C1 segment of cervical spinal cord (tissue), 14 donors: ENCODE measurements around the gene SORCS2.

Experiments used
- DNase-seq, 14 donors: peaks; one replicate each; lab custom pipeline; 2025; lab: John Stamatoyannopoulos, UW

The SORCS2 gene

DNA sequence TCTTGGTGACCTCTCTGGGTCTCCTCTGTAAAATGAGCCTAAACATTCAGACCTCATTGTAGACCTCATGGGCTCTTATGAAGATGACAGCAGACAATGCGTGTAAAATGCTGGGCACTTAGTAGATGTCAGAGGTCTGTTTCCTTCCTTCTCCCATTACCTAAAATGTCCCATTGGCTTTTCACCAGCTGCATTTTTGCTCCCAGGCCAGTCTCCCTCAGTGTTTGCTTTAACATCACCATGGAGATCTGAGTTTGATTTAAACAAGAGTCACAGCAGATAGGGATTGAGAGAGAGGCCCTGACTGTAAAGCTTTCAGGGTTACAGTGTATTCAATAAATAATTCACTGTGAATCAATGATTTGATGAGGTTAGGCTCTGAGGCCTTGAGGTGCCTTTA lies 218.1 kb downstream of the SORCS2 start:
- DNase-seq = no peak

DNA sequence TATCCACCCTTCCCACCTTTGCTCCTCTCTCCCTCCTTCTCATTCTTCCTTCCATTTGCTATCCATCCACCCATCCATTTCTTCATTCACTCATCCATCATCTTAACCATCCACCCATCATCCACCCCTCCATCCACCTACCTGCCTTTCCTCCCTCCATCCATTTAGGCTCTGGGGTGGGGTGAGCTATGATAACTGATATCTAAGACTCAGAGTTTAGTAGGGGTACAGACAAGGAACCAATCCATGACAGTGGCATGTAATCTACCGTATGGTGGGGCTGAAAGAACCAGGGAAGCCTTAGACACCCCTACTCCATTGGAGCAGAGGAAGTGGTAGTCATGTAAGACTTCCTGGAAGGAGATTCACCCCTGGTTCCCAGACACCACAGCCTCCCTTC lies 219.2 kb downstream of the SORCS2 start:
- no peak for DNase-seq

DNA sequence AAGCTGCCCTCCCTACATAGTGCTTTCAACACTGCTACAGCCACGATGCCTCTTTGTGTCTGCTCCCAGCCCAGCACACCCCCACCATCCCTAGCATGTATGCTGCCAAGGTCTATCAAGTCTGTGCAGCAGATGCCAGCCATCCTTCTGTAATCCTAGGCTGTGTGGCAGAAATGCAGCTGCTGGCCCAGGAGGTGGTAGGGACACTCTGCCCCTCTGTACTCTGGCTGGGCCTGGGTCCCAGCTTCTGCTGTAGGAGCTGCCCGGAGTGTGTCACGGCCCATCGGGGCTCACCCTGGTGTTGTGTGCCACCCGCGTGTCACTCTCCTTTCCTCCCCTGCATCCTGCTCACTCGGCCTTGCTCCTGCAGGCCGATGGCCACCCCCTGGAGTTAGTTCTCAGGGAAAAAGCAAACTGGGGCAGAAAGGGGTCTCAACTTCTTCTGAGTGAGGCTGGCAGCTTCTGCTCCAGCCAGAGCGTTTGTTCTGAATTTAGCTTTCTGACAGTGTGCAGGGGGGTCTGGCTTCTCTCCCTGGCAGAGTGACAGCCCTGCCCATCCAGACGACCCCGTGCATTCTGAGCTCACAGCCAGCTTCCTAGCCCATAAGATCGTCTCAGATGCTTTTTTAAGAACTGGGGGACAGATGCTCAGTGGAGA lies 219.7 kb downstream of the SORCS2 start:
- no peak for DNase-seq

DNA sequence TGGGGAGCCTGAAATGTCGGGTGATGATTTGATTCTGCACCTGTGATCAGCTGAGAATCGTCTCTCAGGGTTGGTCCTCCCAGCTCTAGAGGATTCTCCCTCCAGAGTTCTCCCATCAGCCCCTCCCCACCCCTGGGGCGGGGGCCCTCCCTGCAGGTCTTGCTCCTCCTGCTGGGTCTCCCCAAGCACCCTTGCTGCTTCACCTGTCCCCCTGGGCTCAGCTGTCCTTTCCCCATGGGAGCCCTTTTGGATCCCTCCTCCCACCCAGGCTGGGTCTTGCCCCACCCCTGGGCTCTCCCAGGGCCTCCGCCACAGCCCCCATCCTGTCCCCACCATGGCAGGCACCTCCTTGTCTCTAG lies 220.2 kb downstream of the SORCS2 start:
- DNase-seq = no peak

DNA sequence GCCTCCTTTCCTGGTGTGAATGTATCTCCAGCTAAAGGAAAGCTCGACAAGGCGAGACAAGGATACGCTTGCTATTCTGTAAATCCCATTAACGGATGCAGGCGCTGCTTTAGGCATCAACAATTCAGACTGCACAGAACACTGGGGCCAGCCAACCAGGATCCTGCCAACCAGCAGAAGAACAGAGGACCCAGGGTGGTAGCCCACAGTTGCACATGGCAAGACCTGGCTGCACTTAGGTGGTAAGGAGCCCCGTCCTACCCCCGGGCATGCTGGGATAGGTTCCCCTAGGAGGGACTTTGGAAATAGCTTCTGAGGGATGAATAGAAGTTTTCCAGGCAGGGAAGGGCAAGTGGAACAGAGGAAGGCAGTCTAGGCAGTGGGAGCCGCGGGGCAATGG lies 221.7 kb downstream of the SORCS2 start:
- DNase-seq = no peak

DNA sequence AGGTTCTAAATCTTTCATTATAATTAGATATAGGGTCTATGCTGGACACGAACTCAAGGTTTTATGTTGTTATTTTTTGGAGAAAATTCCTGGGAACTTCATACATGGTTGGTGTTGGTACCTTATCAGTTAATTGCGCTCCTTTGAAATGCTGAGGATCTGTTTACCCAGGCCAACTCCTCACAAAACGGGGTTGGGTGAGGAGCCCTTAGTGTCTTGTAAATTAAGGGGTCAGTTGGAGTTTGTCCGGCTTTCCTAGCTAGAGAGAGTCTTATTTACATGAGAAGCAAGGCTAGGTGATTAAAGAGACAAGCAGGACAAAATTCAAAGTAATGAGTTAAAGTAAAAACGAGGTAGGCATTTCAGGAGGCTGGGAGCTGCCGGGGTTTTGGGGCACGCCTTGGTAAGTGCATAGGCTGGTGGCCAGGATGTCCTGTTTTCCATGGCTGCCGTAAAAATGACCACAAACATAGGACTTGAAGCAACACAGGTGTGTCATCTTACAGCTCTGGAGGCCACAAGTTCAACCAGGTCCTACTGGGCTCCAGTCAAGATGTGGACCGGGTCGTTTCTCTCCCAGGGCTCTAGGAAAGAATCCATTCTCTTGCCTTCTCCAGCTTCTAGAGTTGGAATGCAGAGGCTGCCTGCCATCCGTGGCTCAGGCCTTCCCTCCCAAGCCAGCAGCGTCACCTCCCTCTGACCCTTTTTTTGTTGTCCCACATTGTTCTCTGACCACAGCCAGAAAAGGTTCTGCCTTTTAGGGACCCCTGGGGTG lies 222.6 kb downstream of the SORCS2 start:
- no peak for DNase-seq

DNA sequence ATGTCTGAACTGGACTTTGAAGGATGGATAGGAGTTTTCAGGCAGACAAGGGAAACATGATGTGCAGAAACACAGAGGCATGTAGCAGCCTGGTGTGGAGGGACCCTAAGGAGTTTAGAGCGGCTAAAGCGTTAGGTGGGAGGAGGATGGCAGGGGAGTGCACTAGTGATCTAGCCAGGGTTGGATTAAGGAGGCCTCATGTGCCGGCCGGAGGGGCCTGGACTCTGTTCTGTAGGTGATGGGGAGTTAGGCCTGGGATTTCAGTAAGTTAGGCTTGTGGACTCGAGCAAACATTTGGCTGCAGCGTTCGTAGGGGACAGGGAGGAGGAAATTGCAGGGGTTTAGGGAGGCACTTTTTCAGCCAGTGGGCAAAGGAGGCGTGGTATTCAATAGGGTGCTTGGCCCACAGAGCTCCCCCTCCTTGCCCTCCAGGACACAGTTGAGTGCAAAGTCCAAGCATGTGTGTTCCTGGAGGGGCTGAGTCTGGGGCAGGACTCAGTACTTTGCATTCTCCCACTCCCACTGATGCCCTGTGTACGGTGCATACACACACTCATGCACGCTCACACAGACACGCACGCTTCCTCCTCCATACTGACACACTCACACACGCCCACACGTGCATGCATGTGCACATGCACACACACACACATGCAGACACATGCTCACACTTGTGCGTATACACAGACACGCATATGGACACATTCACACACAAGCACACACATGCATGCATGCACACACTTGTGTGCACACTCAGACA lies 223.8 kb downstream of the SORCS2 start:
- DNase-seq = no peak

DNA sequence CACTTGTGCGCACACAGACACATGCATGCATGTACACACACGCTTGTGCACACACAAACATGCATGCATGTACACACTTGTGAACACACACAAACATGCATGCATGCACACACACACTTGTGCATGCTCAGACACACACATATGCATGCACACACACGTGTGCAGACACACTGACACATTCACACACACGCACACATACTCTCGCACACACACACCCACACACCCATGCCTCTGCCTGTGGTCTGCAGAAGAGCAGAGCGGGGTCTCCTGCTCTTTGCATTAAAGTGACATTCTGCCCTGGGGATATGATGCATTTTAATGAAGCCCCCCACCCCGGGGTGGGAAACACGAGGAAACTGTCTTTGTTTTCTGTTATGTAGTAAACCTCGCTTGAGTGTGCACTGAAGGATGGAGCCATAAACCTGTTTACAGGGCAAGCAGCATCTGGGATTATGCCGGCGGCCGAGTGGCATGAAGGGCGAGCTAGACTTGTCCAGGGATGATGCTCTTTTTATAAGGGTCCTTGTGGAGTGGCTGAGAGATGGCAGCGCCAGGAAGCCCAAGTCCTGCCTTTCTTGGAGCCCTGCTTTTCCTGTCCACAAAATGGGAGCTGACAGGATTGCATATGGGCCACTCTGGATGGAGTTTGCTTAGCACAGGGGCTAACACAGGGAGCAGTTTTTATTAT lies 224.6 kb downstream of the SORCS2 start:
- DNase-seq = no peak

DNA sequence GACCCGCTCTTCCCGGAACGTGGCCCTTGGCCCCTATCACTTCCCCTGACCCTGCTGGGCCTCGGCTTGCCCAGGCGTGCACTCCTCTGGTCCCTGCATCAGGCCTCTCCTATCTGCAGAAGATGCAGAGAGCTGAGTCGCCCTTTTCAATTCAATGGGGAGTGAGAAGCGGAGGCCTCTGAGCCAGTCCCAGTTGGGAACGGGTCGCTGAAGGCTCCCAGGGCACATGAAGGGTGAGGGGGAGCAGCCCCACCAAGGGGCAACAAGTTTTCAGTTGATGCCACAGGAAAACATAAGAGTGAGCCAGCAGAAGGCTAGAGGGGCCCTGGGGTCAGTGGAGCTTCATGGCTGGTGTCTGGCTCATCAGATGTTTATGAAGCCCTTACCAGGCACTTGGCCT lies 225.3 kb downstream of the SORCS2 start:
- no peak for DNase-seq

DNA sequence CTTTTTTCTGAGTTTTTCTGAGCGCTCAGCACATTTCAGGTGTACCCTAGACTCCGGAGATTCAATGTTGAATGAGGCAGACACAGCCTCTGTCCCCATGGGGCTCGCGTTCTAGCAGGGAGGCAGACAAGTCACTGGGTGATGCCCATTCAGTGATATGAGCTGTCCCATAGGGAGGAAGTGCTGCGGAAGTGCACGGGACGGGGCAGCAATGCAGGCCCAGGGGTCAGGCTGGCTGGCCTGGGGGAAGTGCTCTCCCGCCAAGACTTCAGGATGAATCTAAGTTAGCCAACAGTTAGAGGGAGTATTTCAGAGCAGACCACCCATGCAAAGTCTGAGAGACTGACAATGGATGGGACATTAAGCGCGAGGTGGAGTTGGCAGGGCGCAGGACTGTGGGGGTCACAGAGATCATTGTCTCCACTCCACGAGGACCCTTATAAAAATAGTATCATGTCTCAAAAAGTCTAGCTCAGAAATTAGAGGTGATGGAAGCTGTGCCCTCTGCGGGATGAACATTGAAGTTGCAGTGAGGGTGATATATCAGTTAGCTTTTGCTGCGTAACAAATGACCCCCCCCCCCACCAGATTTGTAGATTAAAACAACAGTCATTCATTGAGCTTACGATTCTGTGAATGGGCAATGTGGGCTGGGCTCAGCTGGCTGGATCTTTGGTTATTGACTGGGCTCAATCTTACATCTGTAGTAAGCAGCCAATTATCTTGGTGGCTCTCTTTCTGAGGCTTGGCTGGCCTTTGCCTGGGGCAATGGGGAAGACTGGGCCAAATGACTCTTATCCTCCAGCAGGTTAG lies 226.0 kb downstream of the SORCS2 start:
- DNase-seq = no peak

DNA sequence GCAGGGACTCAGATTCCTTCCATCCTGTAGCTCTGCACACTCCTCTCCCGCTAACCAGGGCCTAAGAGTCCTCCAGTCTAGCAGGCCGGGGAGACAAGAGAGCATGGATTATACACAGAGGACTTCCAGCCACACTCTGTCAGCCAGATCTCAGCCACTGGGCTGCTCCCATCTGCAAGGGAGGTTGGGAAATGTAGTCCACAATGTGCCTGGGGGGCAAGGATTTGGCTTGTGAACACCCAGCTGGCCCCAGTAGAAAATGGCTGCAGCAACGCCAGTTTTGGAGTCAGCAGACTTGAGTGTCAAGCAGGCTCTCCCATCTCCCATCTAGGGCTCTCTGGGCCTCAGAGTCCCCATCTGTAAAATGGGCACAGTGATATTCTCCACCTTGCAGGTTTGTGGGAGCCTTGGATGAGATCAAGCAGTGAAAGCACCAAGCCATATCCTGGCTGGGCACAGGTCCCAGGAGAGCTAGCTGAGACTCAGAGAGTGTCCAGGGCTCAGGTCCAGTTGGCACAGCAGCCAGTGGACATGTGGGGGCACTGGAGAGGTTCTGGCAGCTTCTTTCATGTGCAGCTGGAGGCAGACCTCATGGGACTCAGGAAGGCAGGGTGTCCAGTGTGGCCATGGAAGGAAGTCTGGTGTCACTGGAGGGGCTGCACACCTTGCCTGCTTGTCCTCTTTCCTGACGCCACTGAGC lies 227.8 kb downstream of the SORCS2 start:
- peak in 1 of 14 donors; percentile 19 for DNase-seq

DNA sequence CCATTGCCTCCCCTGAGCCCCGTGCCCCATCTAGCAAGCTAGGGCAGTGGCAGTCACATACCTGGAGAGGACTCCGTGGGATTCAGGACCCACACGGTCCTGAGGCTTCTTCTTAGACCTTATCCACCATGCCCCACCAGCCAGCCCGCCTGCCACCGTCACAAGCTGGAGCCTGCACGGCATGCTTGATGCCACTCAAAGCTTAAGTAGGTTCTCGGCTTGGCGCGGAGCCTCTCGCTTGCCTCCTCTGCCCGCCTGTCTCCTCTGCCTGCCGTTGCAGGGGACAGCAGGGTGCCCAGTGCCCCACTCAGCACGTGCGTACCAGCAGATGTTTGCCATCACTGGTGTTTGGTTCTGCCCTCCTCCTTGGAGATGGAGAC lies 228.3 kb downstream of the SORCS2 start:
- DNase-seq = no peak

DNA sequence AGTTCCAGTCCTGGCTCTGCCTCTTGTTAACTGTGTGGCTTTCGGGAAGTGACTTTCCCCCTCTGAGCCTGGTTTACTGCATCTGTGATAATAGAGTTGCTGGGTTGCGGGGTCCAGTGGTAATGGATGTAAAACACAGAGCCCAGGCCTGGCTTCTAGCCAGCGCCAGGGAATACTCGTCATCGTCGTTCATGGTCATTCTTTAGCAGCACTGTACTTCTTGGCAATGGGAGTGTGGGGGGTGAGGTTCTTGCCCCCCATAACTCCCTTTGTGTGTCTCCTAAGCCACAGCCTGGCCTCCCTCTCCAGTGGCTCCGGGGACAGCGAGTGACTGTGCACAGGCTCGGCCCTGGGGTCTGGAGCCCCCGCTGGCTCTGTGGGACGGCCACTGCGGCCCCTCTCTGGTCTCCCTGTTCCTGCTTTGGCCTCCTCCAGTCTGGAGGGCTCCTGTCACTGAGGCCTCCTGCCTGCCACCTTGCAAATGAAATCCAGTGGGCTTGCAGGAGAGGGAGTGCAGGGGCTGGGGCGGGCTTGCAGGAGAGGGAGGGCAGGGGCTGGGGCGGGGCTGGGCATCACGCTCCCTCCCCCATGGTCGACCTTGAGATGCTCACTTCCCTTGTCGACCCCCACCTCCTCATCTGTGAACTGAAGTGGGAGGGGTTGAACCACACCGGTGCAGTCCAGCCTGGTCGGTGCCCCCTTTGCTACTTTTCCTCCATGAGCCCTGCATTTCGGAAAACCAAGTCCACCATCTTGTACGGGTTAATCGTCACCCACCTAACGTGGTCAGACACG lies 229.2 kb downstream of the SORCS2 start:
- no peak for DNase-seq

DNA sequence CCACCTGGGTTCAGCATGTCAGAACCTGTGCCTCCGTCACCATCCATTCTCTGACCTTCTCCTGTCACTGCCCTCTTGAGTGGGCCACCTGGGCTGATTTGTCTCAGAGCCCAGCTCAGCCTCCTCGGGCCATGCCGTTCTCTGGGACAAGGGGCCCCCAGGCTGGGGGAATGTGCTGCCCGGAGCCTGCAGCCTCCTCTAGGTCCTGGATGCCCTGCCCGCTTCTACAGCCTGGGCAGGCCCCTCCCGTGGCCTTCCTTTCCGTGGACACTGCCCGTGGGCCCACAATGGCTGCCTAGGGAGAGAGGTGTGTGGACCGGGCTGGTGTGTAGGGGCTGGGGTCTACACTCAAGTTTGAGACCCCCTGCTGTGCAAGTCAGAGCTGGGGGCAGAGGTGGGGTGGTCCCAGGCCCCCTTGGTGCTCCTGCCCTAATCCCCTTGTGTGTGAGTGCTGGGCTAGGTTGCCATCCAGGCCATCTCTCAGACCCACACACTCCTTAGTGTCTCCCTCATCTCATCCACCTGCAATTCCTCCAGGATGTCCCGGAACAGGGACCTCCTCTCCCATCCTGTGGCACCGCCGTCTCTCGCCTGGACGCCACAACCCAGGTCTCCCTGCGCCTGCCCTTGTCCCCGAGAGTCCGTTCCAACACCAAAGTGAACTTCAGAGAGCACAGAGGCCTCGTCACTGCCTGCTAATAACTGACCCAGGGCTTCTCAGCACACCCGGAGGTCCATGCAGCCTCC lies 230.0 kb downstream of the SORCS2 start:
- no peak for DNase-seq

DNA sequence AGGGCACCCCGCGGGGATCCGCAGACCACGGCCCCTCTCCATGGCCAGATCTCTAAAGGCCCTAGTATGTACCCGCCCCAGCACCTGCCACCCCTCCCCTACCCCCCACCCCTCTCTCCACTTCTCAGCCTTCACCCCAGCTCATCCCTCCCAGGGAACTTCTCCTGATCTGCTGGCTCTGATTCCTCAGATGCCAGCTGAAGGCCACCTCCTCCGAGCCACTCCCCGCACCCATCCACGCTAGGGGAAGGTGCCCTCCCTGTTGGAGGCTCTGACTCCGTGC lies 230.5 kb downstream of the SORCS2 start:
- no peak for DNase-seq

DNA sequence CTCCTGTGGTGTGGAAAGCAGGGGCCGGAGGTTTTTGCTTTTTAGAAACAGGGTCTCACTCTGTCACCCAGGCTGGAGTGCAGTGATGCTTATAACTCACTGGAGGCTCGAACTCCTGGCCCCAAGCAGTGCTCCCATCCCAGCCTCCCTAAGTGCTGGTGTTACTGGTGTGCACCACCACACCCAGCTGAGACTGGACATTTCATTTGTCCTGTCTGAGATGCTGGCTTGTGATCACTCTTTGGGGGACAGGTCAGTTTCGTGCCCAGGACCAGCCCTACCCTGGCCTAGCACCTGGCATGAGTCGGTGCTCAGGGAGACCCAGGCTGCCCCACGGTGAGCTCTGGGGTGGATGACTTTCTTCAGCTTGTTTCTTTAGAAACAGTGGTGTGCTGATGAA lies 231.1 kb downstream of the SORCS2 start:
- DNase-seq = no peak

DNA sequence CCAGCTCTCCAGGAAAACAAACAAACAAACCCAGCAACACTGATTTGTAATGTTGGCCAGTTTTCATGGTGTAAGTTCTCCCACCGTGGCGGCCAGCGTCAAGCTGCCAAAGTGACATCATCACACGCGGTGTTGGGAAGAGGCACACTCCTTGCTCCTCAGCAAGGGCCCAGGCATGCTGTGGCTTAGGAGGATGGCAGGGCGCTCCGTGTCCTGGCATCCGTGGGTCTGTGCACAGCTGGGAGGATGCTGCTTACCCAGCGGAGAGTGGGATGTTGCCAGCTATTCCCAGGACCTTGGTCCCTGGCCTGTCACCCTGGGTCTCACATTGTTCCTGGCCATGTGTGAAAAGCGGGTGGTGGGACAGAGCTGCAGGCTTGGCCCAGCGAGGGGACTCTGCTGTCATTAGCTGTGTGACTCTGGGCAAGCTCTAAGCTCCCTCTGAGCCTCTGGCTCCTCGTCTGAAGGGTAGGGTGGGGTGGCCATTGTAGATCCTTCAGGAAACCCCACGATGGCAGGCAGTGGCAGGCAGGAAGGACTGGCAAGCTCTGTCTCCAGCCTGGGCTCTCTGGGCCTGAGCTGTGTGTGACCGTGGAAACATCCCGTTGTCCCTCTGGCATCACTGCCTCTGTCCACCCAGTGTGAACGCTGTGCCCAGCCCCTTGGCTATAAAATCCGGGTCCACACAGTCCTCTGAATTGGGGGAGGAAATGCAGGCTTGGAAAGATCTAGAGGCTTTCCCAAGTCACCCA lies 231.6 kb downstream of the SORCS2 start:
- DNase-seq = peak in 4 of 14 donors; percentile 13 to 66 (median 30)

DNA sequence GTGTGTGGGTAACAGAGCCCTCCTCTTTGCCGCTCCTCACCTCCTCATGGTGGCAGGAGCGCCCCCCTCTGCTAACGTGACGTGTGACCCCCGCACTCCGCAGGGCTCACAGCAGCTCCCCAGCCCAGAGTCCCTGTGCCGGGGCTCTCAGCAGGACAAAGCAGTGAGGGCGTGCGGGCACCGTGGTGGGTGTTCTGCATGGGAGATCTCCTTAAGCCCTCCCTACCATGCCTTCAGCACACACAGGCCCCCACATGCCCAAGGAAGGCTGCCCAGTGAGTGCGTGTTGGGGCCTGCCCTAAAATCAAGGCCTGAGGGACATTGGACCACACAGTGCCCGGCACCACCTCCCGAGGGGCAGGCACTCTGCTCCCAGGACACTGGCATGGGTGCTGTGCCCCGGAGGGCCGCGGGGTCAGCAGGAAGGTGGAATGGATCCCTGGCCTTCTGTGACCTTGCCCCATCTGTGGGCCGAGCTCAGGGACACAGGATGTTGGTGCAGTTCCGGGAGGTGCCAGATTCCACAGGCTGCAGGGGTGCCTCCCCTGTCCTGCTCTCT lies 232.3 kb downstream of the SORCS2 start:
- no peak for DNase-seq
